ENCODE measurements around the gene ATP11A. TPM values are rescaled to one million over a fixed set of nuclear protein-coding genes. Genes with fewer than 3 reads are reported as not detected.

Gene ATP11A
- total and polyA plus RNA-seq, 2 experiments from 2014 or later: 4.9 to 5.0 TPM

DNA sequence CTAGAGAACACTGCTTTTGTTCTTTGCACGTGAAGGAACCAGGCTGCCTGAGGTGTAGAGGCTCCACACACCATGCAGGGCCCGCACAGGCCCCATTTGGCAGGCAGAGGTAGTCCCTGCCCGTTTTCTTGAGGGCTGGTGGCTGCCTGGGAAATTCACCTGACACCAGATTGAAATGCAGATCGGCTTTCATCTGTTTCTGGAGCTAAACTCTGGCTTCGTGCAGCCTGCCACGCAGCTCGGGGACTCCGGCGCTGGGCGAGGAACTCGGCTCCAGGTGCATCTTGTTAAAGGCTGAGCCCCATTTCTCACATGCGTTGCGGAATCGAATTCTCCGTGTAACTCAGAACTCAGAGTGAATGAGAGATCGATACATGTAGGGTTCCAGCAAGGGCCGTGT, 37.7 kb downstream of the ATP11A start:
- no peaks in the 10 kb centered on the region for H4K20me1 ChIP-seq (ENCODE audit: insufficient read depth)
- DNase-seq: no peak
- H3K9me2 ChIP-seq (ENCODE audit: insufficient read depth): no peaks in the 10 kb centered on the region
- no peak overlapping the region for H3K9ac ChIP-seq
- H3K27me3 ChIP-seq (replicated peaks; ENCODE audit: insufficient read depth): no peaks in the 10 kb centered on the region
- H3K79me2 ChIP-seq (ENCODE audit: insufficient read depth): no peaks in the 10 kb centered on the region
- peaks cover 4% of the 10 kb centered on the region; the same call in 1 of the 2 replicates for H3K4me1 ChIP-seq (ENCODE audit: insufficient read depth)
- no peak overlapping the region for H2AFZ ChIP-seq
- H3F3A ChIP-seq (ENCODE audit: insufficient read depth): no peaks in the 10 kb centered on the region
- H3K4me2 ChIP-seq (ENCODE audit: unreplicated experiment): no peak overlapping the region
- 90% methylated on average over 17 of the region's 17 CpGs for WGBS, 2 experiments (ENCODE audit: low coverage in 1 of 2, low lambda C conversion rate in 2 of 2, missing lambda C conversion rate in 2 of 2)
- H3K27ac ChIP-seq: no peak overlapping the region
- no peak overlapping the region for H3K4me3 ChIP-seq
- H3K9me3 ChIP-seq (ENCODE audit: low read depth): no peaks in the 10 kb centered on the region
- in situ Hi-C loops (cut with MboI): no loop called here
- TF ChIP-seq EZH2 (IDR thresholded peaks at IDR 0.05; ENCODE audit: insufficient read depth, poor library complexity, severe bottlenecking) (no peak), EZH2phosphoT487 (IDR thresholded peaks at IDR 0.05; ENCODE audit: insufficient read depth, low read depth) (no peak)
- no peaks in the 10 kb centered on the region for H3K36me3 ChIP-seq (ENCODE audit: low read depth)

GRCh38 chr13:112728375-112729126, 38.7 kb downstream of the ATP11A start:
- Histone ChIP-seq H3F3A (ENCODE audit: insufficient read depth) (no peaks in the 10 kb centered on the region), H3K9ac (no peak overlapping the region), H2AFZ (no peak overlapping the region), H3K36me3 (ENCODE audit: low read depth) (no peaks in the 10 kb centered on the region), H3K9me3 (ENCODE audit: low read depth) (no peaks in the 10 kb centered on the region), H3K27me3 (replicated peaks; ENCODE audit: insufficient read depth) (no peaks in the 10 kb centered on the region), H4K20me1 (ENCODE audit: insufficient read depth) (no peaks in the 10 kb centered on the region), H3K4me1 (ENCODE audit: insufficient read depth) (no peaks in the 10 kb centered on the region), H3K4me2 (ENCODE audit: unreplicated experiment) (no peak overlapping the region), H3K27ac (no peak overlapping the region), H3K4me3 (no peak overlapping the region), H3K9me2 (ENCODE audit: insufficient read depth) (no peaks in the 10 kb centered on the region), H3K79me2 (ENCODE audit: insufficient read depth) (no peaks in the 10 kb centered on the region)
- no peak for TF ChIP-seq EZH2phosphoT487 (IDR thresholded peaks at IDR 0.05; ENCODE audit: insufficient read depth, low read depth)
- no peak for DNase-seq
- in situ Hi-C loops (cut with MboI): no loop called here
- WGBS, 2 experiments (ENCODE audit: low coverage in 1 of 2, low lambda C conversion rate in 2 of 2, missing lambda C conversion rate in 2 of 2): 91 to 93% methylated on average over 25 to 34 of the region's 34 CpGs

DNA sequence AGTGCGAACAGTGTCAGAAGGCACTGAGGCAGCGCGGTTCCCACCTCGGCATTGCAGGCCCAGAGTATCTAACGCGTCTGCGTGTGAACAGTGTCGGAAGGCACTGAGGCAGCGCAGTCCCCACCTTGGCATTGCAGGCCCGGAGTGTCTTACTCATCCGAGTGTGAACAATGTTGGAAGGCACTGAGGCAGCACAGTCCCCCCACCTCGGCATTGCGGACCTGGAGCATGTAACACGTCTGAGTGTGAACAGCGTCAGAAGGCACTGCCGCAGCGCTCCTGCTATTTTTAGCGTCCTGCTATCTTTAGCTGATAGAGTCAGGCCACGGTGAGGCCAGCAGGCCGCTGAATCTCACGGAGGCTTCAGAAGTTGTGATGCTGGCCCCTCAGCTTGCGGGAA, 39.6 kb downstream of the ATP11A start:
- WGBS, 2 experiments (ENCODE audit: low coverage in 1 of 2, low lambda C conversion rate in 2 of 2, missing lambda C conversion rate in 2 of 2): 96 to 97% methylated on average over 22 of the region's 22 CpGs
- H3K4me2 ChIP-seq (ENCODE audit: unreplicated experiment): no peak overlapping the region
- H3K27me3 ChIP-seq (replicated peaks; ENCODE audit: insufficient read depth): no peaks in the 10 kb centered on the region
- no peaks in the 10 kb centered on the region for H3K4me1 ChIP-seq (ENCODE audit: insufficient read depth)
- no peaks in the 10 kb centered on the region for H3K9me3 ChIP-seq (ENCODE audit: low read depth)
- in situ Hi-C loops (cut with MboI): no loop called here
- H3F3A ChIP-seq (ENCODE audit: insufficient read depth): no peaks in the 10 kb centered on the region
- no peak overlapping the region for H3K27ac ChIP-seq
- H3K9ac ChIP-seq: no peak overlapping the region
- no peaks in the 10 kb centered on the region for H4K20me1 ChIP-seq (ENCODE audit: insufficient read depth)
- no peak for DNase-seq
- H3K4me3 ChIP-seq: no peak overlapping the region
- no peaks in the 10 kb centered on the region for H3K36me3 ChIP-seq (ENCODE audit: low read depth)
- H2AFZ ChIP-seq: no peak overlapping the region
- H3K79me2 ChIP-seq (ENCODE audit: insufficient read depth): no peaks in the 10 kb centered on the region
- TF ChIP-seq EZH2phosphoT487 (IDR thresholded peaks at IDR 0.05; ENCODE audit: insufficient read depth, low read depth): no peak
- TF ChIP-seq EZH2 (IDR thresholded peaks at IDR 0.05; ENCODE audit: insufficient read depth, poor library complexity, severe bottlenecking): no peak
- no peaks in the 10 kb centered on the region for H3K9me2 ChIP-seq (ENCODE audit: insufficient read depth)

DNA sequence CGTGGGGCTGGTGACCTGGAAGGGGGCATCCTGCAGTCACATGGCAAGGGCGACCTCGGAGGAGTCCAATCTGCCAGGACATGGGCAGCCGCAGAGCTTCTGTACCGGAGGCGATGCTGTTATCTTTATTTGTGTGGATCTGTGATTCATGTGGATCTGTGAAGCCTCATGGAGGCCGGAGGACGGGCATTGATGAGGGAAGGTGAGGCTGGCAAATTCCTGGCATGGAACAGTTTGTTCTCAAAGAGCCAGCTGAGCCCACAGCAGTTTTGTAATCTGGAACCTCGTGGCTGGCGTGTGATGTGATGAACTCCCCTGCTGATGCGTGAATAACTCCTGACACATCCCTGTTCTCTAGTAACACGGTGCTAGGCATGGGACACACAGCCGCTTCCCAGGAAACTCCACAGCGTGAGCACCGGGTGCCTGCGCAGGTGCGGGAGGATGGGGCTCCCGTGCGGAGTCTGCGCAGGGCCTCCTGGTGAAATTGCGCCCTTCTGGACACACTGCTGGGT, 40.4 kb downstream of the ATP11A start:
- H3F3A ChIP-seq (ENCODE audit: insufficient read depth): no peaks in the 10 kb centered on the region
- H3K9me2 ChIP-seq (ENCODE audit: insufficient read depth): no peaks in the 10 kb centered on the region
- H3K27me3 ChIP-seq (replicated peaks; ENCODE audit: insufficient read depth): no peaks in the 10 kb centered on the region
- H3K79me2 ChIP-seq (ENCODE audit: insufficient read depth): no peaks in the 10 kb centered on the region
- no peaks in the 10 kb centered on the region for H3K4me1 ChIP-seq (ENCODE audit: insufficient read depth)
- in situ Hi-C loops (cut with MboI): no loop called here
- no peak overlapping the region for H2AFZ ChIP-seq
- WGBS, 2 experiments (ENCODE audit: low coverage in 1 of 2, low lambda C conversion rate in 2 of 2, missing lambda C conversion rate in 2 of 2): 95% methylated on average over 21 of the region's 21 CpGs
- H4K20me1 ChIP-seq (ENCODE audit: insufficient read depth): no peaks in the 10 kb centered on the region
- no peak overlapping the region for H3K4me2 ChIP-seq (ENCODE audit: unreplicated experiment)
- no peak overlapping the region for H3K9ac ChIP-seq
- no peaks in the 10 kb centered on the region for H3K36me3 ChIP-seq (ENCODE audit: low read depth)
- TF ChIP-seq EZH2phosphoT487 (IDR thresholded peaks at IDR 0.05; ENCODE audit: insufficient read depth, low read depth) (no peak), EZH2 (IDR thresholded peaks at IDR 0.05; ENCODE audit: insufficient read depth, poor library complexity, severe bottlenecking) (no peak)
- no peak for DNase-seq
- H3K4me3 ChIP-seq: no peak overlapping the region
- H3K9me3 ChIP-seq (ENCODE audit: low read depth): no peaks in the 10 kb centered on the region
- H3K27ac ChIP-seq: no peak overlapping the region
